Right renal cortex interstitium (tissue), 3 donors: Measurements from ENCODE around the gene PACRG. TPM values are rescaled to one million over a fixed set of nuclear protein-coding genes. Genes with fewer than 3 reads are reported as not detected.

Experiments used
- DNase-seq, 3 donors: peaks; one replicate each; pipeline ENCODE4 v3.0.0-alpha.2; 2013; ENCODE audit warnings: low read depth in 3 of 3, low spot score in 2 of 3
- polyA plus RNA-seq, 3 donors: library from polyadenylated mRNA; unstranded; fragments of 120-200 nt; gene quantifications; one replicate each; pipeline ENCODE4 v1.2.1, GENCODE V29; 2013; ENCODE audit not compliant: insufficient read length in 3 of 3

Gene PACRG
- polyA plus RNA-seq, 3 donors, result 14.0 to 20.8 (median 20.7) TPM

GRCh38 chr6:162773996-162774395, 46.2 kb downstream of the PACRG start:
- DNase-seq, result no peak

GRCh38 chr6:162777091-162777490, 49.3 kb downstream of the PACRG start:
- DNase-seq, result no peak

GRCh38 chr6:162778603-162779002, 50.8 kb downstream of the PACRG start:
- DNase-seq, result no peak

GRCh38 chr6:162785632-162786242, 58.0 kb downstream of the PACRG start:
- no peak for DNase-seq

GRCh38 chr6:162798546-162799266, 70.9 kb downstream of the PACRG start:
- DNase-seq, result no peak

GRCh38 chr6:162814426-162814973, 86.7 kb downstream of the PACRG start:
- DNase-seq, result no peak

GRCh38 chr6:162817196-162817595, 89.4 kb downstream of the PACRG start:
- DNase-seq, result no peak

- DNase-seq, result no peak
These were observed 91.5 kb downstream of the PACRG start for GRCh38 chr6:162819284-162819683.

GRCh38 chr6:162821102-162821501, 93.3 kb downstream of the PACRG start:
- DNase-seq, result no peak

GRCh38 chr6:162825597-162825996, 97.8 kb downstream of the PACRG start:
- no peak for DNase-seq

- DNase-seq, result no peak
These were observed 101.4 kb downstream of the PACRG start for GRCh38 chr6:162829013-162829742.

GRCh38 chr6:162833776-162834175, 106.0 kb downstream of the PACRG start:
- no peak for DNase-seq

GRCh38 chr6:162845972-162846371, 118.2 kb downstream of the PACRG start:
- no peak for DNase-seq

GRCh38 chr6:162846723-162847122, 118.9 kb downstream of the PACRG start:
- DNase-seq, result no peak

GRCh38 chr6:162849269-162849668, 121.5 kb downstream of the PACRG start:
- no peak for DNase-seq

- DNase-seq, result no peak
These were observed 124.4 kb downstream of the PACRG start for GRCh38 chr6:162852192-162852591.

- DNase-seq, result no peak
These were observed 125.2 kb downstream of the PACRG start for GRCh38 chr6:162852840-162853577.

GRCh38 chr6:162854228-162854627, 126.5 kb downstream of the PACRG start:
- DNase-seq, result no peak

GRCh38 chr6:162854734-162855191, 127.0 kb downstream of the PACRG start:
- no peak for DNase-seq

GRCh38 chr6:162856885-162857284, 129.1 kb downstream of the PACRG start:
- peak; percentile 73 to 76 (median 76) for DNase-seq

GRCh38 chr6:162857326-162857725, 129.6 kb downstream of the PACRG start:
- DNase-seq, result no peak
